ENCODE measurements around the gene LHX2.

The LHX2 gene

DNA sequence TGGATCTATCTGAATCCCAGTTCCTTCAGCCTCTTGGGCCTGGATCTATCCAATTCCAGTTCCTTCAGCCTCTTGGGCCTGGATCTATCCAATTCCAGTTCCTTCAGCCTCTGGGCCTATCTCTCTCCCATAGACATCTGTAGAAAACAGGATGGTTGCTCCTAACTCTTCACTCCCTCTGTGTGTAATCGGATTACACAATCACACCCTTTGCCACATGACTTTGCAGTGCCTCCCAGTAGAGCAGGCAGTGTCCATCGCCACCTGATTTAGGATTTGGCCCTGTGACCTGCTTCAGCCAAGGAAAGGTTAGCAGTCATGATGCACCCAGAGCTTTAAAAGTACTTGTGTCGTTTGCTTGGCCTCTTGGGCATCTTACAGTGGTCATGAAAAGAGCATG is 56.7 kb downstream of the LHX2 start:
- TF ChIP-seq, protein P1, sequence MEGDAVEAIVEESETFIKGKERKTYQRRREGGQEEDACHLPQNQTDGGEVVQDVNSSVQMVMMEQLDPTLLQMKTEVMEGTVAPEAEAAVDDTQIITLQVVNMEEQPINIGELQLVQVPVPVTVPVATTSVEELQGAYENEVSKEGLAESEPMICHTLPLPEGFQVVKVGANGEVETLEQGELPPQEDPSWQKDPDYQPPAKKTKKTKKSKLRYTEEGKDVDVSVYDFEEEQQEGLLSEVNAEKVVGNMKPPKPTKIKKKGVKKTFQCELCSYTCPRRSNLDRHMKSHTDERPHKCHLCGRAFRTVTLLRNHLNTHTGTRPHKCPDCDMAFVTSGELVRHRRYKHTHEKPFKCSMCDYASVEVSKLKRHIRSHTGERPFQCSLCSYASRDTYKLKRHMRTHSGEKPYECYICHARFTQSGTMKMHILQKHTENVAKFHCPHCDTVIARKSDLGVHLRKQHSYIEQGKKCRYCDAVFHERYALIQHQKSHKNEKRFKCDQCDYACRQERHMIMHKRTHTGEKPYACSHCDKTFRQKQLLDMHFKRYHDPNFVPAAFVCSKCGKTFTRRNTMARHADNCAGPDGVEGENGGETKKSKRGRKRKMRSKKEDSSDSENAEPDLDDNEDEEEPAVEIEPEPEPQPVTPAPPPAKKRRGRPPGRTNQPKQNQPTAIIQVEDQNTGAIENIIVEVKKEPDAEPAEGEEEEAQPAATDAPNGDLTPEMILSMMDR (IDR thresholded peaks at IDR 0.05; ENCODE audit: control extremely low read depth, extremely low read depth, low read depth, missing control alignments): no peak

DNA sequence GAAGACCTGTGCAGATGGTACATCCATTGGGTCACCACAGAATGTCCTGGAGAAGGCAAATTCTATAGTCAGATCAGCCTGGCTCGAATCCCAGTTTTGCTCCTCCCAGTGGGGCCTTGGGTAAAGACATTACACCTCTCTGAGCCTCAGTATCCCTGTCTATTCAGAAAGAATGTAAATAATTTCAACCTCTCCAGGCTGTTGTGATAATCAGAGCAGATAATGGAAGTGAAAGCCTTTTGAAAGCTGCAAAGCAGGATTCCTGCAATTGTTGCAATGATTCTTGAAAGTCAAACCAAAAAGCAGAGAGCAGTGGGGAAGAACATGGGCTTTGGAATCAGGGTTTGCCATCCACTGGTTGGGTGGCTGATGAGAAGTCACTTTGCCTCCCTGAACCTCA is 63.2 kb downstream of the LHX2 start:
- ChIA-PET CTCF (interaction anchor here (1.8 kb wide), 1 partner anchor 34 kb away, joined by 5 read pairs; no protein-coding TSS in a partner anchor), POLR2A (interaction anchor here (0.6 kb wide), 1 partner anchor 343 kb away, joined by 3 read pairs; no protein-coding TSS in a partner anchor)
- DNase-seq (ENCODE audit: extremely low spot score): no peak
- TF ChIP-seq, protein P1 (IDR thresholded peaks at IDR 0.05; ENCODE audit: control extremely low read depth, extremely low read depth, low read depth, missing control alignments): no peak

More for the DNA sequence above, 56.7 kb downstream of the LHX2 start:
- CTCF ChIA-PET: no interaction called here
- POLR2A ChIA-PET: no interaction called here
- no peak for DNase-seq (ENCODE audit: extremely low spot score)

DNA sequence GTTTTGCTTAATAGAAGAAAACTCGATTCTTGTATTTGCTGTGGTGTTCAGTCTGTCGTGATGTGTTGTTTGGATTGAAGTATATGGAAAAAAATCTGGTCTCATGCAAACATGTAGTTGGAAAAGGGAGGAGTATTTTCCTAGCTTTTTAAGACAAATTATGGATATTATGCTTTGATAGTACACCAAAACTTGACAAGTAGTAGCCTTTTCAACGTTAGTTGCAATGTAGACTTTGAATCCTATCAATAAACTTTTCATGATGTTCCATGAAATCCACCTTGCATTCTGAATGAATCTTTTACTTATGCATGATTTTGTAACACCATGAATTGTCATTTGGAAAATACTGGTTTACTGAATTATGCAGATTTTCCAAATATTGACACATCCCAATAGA is 64.2 kb downstream of the LHX2 start:
- TF ChIP-seq, protein P1 (IDR thresholded peaks at IDR 0.05; ENCODE audit: control extremely low read depth, extremely low read depth, low read depth, missing control alignments): no peak
- CTCF ChIA-PET: interaction anchor here (1.8 kb wide), 1 partner anchor 35 kb away, joined by 5 read pairs; no protein-coding TSS in a partner anchor
- no peak for DNase-seq (ENCODE audit: extremely low spot score)
- POLR2A ChIA-PET: no interaction called here

DNA sequence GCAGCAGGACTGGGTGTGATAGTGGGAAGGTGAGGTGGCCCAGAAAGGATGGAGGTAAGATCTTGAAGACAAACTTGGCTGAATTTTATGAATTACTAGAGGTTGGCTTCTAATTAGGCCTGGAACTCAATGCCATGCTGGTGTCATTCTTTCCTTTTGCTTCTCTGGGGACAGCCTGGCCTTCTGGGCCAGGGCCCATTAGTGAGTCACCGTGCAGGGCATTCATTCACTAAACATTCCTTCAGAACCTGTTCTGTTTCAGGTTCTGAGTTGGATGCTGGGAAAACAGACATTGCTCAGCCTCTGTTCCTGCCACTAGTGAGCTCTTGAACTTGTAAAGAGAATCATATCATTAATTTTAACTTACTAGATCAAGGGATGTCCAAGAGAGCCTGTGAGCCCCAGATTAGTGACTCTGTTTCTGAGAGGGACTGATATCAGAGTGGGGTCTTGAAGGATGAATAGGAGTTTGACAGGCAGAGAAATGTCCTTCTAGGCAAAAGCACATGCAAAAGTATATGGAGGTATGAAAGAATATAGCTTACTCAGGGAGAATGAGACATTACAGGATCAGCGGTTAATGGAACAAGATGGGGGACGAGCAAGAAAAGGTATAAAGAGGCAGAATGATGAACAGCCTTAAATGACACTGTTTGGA is 66.5 kb downstream of the LHX2 start:
- DNase-seq (ENCODE audit: extremely low spot score): no peak
- POLR2A ChIA-PET: no interaction called here
- CTCF ChIA-PET: interaction anchor here (1.2 kb wide), 1 partner anchor 11 kb away, joined by 4 read pairs; no protein-coding TSS in a partner anchor
- TF ChIP-seq, protein P1 (IDR thresholded peaks at IDR 0.05; ENCODE audit: control extremely low read depth, extremely low read depth, low read depth, missing control alignments): no peak

DNA sequence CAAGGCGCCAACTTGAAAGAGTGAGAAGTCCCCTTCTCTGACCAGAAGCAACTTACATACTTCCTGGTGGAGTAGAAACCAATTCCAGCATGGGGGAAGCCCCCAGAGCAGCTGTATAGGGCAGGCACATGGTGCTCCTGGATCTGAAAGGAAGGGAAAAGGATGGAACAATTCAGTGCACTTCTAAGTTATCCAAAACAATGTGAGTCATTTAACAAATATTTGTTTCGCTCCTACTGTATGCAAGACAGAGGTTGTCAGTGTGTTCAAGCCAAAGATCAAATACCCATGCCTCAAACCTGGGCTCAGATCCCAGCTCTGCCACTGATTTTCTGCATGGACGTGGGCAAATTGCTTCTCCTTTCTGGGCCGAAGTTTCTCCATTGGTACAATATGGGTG is 67.1 kb downstream of the LHX2 start:
- POLR2A ChIA-PET: no interaction called here
- no peak for DNase-seq (ENCODE audit: extremely low spot score)
- TF ChIP-seq, protein P1 (IDR thresholded peaks at IDR 0.05; ENCODE audit: control extremely low read depth, extremely low read depth, low read depth, missing control alignments): no peak
- CTCF ChIA-PET: interaction anchor here (1.2 kb wide), 1 partner anchor 10 kb away, joined by 4 read pairs; no protein-coding TSS in a partner anchor

DNA sequence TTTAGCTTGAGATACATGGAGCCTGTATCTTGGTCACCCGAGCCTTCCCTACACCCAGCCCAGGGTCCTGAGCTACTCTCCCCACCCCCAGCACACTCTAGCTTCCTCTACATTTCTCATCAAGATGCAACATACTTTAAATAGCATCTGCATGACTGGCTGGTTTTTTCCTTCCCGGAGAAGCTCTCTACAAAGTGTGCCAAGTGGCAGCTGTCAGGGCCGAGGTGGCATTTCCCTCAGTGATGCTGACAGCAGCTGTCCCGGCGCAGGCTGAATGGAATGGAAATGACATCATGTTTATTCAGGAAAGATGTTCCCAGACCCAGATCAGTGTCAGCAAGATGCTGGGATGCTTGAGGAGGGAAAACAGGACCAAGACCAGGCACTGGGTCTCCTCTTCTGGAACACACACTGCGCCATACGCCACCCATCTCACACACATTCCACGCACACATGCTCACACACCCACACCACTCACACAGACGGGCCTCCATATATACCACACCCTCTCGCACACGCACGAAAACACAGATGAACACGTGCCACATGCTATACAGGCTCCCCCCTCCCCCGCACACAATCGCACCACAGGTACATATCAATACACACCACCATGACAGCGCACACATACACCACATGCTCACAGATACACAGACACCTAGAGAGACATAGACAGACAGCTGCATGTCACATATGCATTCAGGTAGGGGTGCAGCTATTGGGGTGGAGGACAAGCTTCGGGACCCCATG is 67.8 kb downstream of the LHX2 start:
- TF ChIP-seq, protein P1 (IDR thresholded peaks at IDR 0.05; ENCODE audit: control extremely low read depth, extremely low read depth, low read depth, missing control alignments): no peak
- DNase-seq (ENCODE audit: extremely low spot score): no peak
- ChIA-PET POLR2A (no interaction called here), CTCF (interaction anchor here (1.2 kb wide), 1 partner anchor 10 kb away, joined by 4 read pairs; no protein-coding TSS in a partner anchor)
